Activated CD8-positive, alpha-beta memory T cell treated with anti-CD3 and anti-CD28 coated beads, Interleukin-2, amount 50 U/mL, for 48 hours (primary cell): ENCODE results near the gene GTSE1.
A peak's percentile ranks its signal among the peaks of the same experiment; 100 is the strongest.

Source experiments
- DNase-seq: peaks from one replicate; pipeline ENCODE4 v3.0.0-alpha.2; 2020

Gene GTSE1

DNA sequence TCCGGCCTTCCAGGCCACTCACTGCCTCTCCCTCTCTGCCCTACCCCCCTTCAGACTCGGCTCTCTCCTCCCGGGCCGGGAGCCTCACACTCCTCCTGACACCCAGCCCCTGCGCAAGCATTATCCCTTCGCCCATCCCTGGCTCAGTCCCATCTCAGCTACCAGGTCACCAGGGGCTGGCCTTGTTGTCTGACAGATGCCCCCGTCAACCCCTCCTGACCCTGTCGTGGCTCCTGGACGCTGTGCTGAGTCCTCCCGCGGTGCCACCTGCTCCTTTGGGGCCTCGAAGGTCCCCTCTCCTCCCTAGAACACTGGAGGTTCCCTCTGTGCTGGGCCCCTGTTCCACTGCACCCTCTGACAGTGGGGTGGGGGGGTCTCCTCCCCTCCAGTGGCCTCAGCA lies 71.8 kb downstream of the GTSE1 start:
- DNase-seq, result no peak

DNA sequence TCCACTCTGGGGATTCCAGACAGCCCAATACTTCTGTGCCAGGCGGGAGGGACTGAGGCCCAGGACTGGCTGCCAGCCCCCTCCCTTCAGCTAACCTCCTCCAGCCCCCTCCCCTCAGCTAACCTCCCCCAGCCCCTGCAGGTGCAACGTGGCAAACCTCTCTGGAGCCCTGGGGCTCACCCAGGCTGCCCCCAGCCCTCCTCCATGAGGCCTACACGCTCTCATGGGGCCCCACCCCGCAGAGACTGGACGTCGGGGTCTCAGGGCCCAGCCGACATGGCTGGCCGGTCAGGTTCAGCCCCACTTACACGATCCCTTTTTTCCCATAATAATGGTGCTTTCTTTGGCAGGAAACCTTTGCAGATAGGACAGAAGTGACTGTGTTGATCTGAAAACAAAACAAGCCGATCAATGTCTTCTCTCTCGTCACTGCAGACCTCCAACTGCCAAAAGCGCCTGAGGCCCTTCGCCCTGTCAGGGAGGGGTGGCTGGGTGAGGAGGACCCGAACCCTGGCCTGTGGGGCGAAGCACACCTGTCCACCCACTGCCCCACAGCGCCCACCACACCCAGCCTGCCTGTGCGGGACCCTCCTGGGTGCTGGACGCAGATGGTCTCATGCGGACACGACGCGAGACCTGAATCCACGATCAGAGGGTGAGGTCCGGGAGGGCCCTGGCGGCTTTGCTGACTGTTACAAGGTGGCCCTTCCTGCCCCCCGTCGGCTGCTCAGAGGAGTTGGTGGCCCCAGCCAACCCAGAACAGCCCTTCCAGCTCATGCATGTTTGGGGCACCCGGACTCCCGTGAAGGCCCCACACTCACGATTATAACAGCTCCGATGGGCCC lies 72.4 kb downstream of the GTSE1 start:
- DNase-seq, result no peak

DNA sequence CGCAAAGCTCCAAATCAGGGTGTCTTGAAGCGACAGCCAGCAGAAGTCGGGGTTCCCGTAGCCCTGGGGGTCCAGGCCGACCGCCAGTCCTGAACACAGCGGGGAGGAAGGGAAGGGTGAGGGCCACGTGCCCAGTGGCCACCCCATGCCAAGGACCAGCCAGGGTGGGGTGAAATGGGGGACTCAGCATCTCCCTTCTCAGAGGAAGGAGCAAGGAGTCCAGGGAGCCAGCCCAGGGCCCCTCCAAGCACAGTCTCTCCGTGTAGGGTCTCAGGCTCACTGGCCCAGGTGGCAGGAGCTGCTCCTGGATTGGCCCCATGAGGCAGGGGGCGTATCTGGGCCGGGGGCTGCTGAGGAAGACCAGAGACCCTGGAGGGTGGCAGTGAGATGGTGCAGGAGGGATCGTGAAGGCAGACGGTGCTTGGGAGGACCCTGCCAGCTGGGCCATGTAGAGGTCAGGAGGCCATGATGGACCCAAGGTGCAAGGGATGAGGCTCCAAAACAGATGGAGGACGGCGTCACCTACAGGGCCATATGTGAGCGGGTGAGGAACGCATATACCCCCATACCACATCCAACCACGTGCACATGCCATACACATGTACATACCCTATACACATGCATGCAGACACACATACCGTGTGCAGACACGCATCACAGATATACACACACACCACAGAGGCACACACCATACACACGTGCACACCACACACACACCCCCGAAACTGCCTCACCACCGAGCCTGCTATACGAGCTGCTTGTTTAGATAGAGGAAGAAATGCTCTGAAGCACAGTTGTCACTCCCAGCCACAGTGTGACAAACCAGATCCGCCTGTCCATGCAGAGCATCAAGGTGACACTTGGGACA lies 73.3 kb downstream of the GTSE1 start:
- DNase-seq, result no peak

DNA sequence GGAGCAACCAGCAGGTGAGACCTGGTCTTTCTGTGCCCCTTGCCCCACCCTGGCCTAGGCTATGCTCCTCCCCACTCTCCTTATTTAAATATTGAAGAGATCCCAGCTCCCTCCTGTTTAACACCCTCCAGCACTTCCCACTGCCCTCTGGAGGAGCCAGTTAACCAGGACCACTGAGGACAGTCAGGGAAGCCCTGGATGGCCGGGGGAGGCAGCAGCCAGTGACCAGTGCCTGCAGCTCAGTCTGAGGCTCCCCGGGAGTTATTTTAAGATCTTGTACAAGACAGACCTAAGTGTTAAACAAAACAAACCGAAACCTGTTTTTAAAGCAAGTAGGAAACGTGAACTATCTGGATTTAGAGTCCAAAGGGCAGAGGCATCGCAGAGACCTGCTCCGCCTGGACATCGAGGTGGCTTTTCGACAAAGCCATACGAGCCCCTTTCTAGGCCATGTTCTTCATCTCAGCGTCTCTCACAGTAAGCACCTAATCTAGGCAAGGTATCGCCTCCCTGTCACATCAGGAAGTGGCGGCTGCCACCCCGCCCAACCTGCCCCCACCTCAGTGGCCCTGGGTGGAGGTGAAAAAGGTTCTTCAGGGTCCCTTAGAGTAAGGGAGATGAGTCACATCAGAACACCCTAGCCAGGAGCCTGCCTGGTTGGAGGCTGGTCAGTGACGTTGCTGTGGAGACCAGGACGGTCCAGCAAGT lies 74.1 kb downstream of the GTSE1 start:
- DNase-seq, result no peak

DNA sequence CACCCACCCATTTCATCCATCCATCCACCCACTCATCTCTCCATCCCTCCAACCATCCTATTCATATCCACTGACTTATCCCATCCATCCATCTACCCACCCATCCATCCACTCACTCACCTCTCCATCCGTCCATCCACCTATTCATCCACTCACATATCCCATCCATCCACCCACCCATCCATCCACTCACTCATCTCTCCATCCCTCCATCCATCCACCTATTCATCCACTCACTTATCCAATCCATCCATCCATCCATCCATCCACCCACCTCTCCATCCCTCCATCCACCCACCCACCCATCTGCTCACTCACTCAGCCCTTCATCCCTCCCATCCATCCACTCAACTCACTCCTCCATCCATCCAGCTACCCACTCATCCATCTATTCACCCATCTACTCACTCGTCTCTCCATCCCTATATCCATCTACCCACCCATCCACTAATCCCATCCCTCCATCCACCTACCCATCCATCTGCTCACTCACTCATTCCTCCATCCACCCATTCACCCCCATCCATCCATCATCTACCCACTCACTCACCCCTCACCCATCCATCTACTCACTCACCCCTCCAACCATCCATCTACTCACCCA lies 75.1 kb downstream of the GTSE1 start:
- no peak for DNase-seq

DNA sequence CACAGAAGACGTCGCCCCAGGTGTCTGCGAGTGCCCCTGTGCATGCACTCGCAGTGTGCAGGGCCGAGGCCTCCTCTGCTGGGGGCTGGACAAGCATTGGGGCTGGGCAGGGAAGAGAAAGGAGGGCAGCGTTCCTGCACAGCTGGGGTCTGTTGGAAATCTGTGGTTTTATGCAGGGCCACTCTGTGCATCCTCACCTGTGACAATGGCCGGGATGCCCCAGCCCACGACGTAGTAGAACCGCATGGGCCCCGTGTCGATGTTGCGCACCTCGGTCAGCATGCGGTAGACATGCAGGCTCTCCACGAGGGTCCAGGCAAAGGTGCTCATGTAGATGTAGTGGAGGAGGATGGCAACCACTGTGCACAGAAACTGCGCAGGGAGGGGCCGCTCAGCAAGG lies 76.0 kb downstream of the GTSE1 start:
- DNase-seq, result no peak

DNA sequence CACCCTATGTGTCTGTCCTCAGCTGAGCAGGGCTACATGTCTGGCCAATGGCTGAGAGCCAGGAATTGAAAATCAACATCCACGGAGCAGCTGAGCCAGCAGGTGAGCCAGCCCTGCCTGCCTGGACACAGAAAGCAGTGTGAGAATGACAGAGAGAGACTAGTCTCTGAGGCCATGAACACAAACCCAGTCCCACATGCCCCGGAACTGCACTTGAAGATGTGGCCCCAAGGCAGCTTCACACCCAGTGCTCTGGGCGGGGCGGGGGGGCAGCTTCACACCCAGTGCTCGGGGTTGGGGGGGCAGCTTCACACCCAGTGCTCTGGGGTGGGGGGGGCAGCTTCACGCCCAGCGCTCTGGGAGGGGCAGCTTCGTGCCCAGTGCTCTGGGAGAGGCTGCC lies 76.5 kb downstream of the GTSE1 start:
- no peak for DNase-seq

DNA sequence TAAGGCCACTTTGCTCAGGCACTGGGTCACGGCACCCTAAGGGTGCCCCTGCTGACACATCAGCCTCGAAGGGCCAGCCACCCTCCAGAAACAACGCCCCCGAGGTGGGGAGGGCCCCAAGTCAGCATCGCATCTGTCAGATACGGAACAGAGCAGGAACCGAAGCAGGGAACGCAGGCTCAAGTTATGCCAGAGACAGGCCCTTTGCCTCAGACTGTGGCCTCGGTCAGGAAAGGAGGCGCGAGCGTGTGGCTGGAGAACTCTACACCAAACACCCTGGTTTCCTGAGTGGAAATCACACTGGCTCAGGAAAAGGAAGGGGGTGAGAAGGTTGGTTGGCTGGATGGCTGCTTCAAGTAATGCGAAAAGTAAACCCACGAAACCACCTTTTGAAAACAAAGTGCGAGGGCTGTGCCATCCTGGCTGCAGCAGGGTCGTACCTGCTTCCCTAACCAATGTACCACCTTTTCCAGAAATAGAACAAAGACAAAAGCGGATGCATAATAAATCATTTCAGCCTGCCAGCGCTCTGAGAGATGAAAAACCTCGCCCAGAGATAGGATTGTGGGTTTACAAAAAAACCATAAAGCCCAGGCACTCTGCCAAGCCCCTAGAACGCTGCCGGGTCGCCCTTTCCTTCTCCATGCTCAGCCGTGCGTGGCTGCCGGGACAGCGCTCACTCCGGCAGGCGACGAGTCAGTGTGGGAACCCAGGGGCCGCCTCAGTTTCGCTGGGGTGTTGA lies 77.4 kb downstream of the GTSE1 start:
- DNase-seq, result peak; percentile 59

DNA sequence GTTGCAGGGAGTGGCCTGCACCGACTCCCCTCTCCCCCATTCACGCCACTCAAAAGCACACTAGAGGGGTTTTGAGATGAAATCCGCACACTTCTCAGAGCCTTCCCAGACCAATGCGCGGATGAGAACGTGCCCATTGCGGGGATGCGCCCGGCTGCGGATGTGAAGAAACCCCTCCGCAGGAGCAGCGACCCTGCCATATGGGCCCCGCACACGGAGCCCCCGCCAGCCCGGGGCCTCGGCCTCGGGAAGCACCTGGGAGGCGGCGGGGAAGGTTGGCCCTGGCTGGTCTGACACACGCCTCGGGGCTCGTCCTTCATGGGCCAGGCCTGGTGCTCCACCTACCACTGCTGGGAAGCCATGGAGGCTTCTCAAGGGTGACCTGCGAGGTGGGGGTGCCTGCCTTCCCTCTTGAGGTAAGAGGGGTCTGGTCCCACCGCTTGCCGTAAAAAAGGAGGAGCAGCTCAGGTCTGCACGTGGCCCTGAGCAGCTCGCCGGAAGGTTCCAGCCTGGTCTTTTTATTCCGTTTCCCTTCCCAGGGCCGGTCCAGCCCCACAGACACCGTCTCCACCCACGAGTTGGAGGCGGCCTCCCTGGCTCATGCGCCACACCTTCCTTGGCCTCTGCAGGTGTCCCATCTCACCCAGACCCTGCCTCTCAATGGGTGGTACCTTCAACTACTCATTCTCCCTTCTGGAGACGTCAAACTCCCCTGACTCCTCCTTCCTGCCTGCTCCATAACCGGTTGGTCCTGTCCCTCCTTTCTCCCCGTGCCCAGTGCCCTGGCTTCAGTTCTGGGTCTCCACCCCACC lies 78.2 kb downstream of the GTSE1 start:
- DNase-seq, result no peak

DNA sequence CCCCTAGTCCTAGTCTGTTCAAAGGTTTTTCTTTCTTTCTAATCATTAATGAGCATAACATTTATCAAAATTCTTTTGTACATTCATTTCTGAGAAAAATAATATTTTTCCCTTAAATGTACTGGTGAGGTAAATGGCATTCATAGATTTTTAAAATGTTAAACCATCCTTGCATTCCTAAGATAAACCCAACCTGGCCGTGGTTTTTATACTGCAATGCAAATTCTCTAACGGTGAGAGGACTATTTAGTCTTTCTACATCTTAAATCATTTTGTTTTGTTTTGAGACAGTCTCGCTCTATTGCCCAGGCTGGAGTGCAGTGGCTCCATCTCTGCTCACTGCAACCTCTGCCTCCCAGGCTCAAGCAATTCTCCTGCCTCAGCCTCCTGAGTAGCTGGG lies 79.4 kb downstream of the GTSE1 start:
- no peak for DNase-seq

DNA sequence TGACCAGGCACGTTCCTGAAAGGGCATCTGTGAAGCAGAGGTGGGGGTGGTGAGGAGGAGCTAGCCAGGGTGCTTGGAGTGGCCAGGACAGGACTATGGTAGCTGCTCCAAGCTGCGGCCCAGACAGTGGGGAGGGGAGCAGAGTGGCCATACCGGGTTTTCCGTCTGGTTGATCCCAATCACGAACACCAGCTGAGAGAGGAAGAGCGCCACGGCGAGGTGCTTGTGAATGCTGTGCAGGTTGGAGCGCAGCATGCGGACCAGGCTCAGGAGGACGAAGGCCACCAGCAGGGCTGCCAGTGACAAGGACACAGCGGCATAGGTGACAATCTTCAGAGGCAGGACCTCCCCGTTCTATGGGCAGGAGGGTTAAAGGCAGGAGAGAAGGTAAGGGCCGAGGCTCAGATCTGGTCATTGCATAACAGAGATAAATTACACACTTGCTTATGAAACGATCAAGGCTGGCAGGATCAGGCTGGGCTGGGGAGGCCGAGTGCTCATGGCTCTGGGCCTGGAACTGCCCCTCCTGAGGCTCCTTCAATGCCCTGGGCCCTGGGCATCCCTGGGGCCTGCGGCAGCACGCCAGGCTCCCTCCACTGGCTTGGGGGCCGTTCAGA lies 80.3 kb downstream of the GTSE1 start:
- DNase-seq, result no peak

DNA sequence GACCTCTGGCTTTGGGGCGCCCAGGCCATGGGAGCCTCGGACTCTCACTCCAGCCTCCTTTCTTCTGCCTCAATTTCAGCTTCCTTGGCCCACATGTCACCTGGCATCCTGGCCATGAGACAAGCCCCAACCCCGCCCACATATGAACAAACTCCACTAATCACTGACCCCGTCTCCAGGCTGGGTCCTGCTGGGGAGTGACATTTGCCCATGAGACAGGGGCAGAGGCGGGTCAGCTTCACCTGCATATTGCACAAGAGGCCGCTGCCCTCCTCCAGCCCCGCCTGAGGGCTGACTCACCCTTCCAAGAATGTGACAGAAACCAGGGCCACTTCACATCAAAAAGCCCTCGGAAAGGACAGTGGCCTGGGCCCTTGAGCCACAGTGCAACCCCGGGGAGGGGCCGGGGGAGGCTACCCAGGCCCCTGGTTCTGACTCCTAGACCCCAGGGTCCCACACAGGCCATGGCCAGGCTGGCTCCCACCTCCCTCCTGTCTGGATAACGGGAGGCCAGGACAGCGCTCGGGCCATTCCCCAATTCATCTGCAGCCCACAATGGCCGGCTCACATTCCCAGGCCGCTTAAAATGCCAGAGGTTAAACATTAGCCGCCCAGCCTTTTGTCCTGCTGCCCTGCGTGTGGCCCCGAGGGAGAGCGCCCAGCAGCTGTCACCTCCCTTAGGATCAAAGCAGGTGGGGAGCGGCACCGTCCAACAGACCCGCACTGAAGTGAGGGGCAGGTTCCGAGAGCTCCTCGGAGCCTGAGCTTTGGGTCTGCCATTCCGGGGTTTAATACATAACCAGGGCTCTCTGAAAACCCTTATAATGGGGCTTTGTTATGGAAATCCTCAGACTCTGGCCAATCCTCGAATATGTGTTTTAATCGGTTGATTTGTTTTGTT lies 81.1 kb downstream of the GTSE1 start:
- no peak for DNase-seq

DNA sequence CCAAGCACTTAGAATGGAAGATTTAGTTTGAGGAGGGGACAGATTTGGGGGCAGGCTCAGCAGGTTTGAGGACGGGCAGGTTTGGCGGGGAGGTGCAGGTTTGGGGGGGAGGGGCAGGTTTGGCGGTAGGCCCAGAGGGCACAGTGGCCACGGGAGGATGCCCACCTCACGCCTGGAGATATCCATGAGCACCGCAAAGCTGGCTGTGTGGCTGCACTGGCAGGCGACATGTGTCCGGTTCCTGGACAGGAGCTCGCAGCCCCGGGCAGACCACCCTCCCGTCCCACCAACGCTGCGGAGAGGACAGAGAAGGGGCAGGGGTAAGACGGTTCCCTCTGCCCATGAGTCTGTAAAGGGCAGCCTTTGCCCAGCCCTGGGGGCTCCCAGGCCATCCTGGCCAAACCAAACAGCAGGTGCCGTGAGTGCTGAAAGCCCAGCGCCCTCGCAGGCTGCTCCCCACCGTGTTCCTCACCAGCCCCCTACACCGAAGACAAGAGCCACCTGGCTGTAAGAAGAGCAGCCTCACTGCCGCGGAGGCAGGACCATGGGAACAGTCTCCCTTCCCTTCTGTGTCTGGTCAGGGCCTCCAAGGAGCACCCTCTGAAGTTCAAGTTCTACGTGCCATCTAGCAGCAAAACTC lies 81.9 kb downstream of the GTSE1 start:
- DNase-seq, result no peak

DNA sequence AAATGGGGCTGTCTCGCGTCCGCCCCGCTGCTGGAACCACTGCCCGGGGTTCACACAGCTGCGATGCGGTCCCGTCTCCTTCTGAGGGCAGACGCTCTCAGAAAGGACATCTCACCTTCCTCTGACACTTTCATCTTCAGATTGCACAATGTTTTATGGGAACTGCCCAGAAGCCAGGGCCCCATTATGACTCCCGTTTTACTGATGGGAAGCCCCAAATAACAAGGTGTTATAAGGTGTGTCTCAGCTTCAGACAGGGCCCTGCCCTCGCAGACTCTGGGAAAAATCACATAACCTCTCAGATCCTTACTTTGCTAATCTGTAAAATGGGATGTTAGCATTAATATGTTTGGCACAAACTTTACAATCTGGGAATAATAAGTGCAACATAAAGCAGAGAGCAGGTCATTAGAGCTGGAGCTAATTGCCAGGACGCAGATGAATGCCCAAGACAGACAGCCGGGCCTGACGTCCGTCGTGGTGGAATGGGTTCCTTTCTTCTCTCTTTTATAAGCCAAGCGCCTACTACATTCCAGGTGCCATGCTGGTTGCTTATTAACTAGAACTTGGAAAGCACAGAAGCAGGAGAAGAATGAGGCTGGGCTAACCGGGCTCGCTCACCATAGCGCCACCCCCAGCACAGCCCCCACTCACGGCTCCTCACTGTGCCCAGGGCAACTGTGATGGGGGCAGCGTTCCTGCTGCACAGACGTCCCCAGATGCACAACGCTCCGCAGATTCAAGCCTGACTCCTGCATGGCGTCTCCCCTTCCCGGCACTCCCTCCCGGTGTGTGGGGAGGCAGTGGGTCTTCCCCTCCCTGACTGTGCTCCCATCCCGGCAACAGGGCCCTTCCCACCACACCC lies 82.6 kb downstream of the GTSE1 start:
- no peak for DNase-seq

DNA sequence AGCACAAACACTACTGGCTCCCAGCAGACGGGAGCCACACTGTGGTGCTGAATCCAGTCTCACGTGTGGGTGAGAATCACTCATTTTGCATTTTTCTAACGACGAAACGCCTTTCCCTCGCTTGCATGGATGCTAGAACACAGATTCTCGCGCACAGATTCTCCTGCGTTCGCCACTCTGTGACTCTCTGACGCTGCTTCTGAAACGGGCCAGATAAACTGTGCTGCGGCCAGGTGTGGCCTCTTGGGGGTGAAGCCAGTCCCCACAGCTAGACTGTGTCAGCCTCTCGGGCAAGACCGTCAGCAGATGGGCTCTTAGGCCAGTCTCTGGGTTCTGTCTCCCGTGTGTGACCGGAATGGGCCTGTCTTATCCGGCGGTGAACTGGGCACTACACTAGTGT lies 83.4 kb downstream of the GTSE1 start:
- no peak for DNase-seq
